Measurements from ENCODE around the gene PTPN2. TPM values are rescaled to one million over a fixed set of nuclear protein-coding genes. Genes with fewer than 3 reads are reported as not detected.
A peak's percentile ranks its signal among the peaks of the same experiment; 100 is the strongest.
"Not testable (repeated sequence)": the region's sequence is repeated elsewhere in the genome, so short reads cannot be mapped to it uniquely, and the experiment has no call there.

The PTPN2 gene
- total and polyA plus RNA-seq, 3 experiments from 2014 or later = 52.6 to 91.9 (median 60.3) TPM

GRCh38 chr18:12880541-12880910 is 3.5 kb downstream of the PTPN2 start:
- CTCF ChIA-PET = interaction anchor here (1.5 kb wide), 1 partner anchor 55 kb away, joined by 4 read pairs; no protein-coding TSS in a partner anchor
- peaks cover 57% of the 10 kb centered on the region for H3K4me1 ChIP-seq (ENCODE audit: insufficient read depth, low read length)
- Mint-ChIP-seq H3K27me3 (peaks cover 0 to 7% of the 10 kb centered on the region in 2 donors), H3K27ac (peak overlapping the region; percentile 12 to 86 (median 68)), H3K9me3 (peaks cover 0 to 2% (median 0%) of the 10 kb centered on the region in 5 donors), H3K4me1 (peaks cover 67 to 86% (median 79%) of the 10 kb centered on the region in 3 donors), H3K36me3 (peaks cover 0 to 17% (median 5%) of the 10 kb centered on the region in 3 donors), H3K4me3 (peak overlapping the region; percentile 4 to 80 (median 60))
- no peak overlapping the region for H3K4me3 ChIP-seq (ENCODE audit: low read length)
- no peak overlapping the region for H3K27ac ChIP-seq (ENCODE audit: low read depth, low read length)
- DNase-seq = no peak
- H3K27me3 ChIP-seq (ENCODE audit: insufficient read depth, low read length, poor library complexity, severe bottlenecking) = no peaks in the 10 kb centered on the region
- no peaks in the 10 kb centered on the region for H3K9me3 ChIP-seq (ENCODE audit: low read length)
- POLR2A ChIA-PET = no interaction called here
- no peaks in the 10 kb centered on the region for H3K36me3 ChIP-seq (ENCODE audit: insufficient read depth, low read length)

GRCh38 chr18:12879840-12880540 is 4.0 kb downstream of the PTPN2 start:
- H3K4me3 ChIP-seq (ENCODE audit: low read length) = no peak overlapping the region
- H3K36me3 ChIP-seq (ENCODE audit: insufficient read depth, low read length) = no peaks in the 10 kb centered on the region
- POLR2A ChIA-PET = no interaction called here
- H3K27ac ChIP-seq (ENCODE audit: low read depth, low read length) = no peak overlapping the region
- CTCF ChIA-PET = interaction anchor here (1.5 kb wide), 1 partner anchor 55 kb away, joined by 4 read pairs; no protein-coding TSS in a partner anchor
- H3K27me3 ChIP-seq (ENCODE audit: insufficient read depth, low read length, poor library complexity, severe bottlenecking) = no peaks in the 10 kb centered on the region
- peaks cover 66 to 83% (median 76%) of the 10 kb centered on the region in 3 donors for H3K4me1 Mint-ChIP-seq
- no peak for DNase-seq
- peaks cover 0 to 7% of the 10 kb centered on the region in 2 donors for H3K27me3 Mint-ChIP-seq
- H3K9me3 ChIP-seq (ENCODE audit: low read length) = no peaks in the 10 kb centered on the region
- H3K4me3 Mint-ChIP-seq = peak overlapping the region; percentile 16 to 80 (median 60)
- peaks cover 0 to 18% (median 7%) of the 10 kb centered on the region in 3 donors for H3K36me3 Mint-ChIP-seq
- peaks cover 0 to 2% (median 0%) of the 10 kb centered on the region in 5 donors for H3K9me3 Mint-ChIP-seq
- peak overlapping the region; percentile 12 to 88 (median 68) for H3K27ac Mint-ChIP-seq
- H3K4me1 ChIP-seq (ENCODE audit: insufficient read depth, low read length) = peaks cover 52% of the 10 kb centered on the region

- POLR2A ChIA-PET; H3K9me3 Mint-ChIP-seq; DNase-seq; H3K36me3 ChIP-seq (ENCODE audit: insufficient read depth, low read length); H3K9me3 ChIP-seq (ENCODE audit: low read length); H3K27ac ChIP-seq (ENCODE audit: low read depth, low read length); H3K27me3 Mint-ChIP-seq; H3K4me3 Mint-ChIP-seq; H3K4me3 ChIP-seq (ENCODE audit: low read length); H3K27me3 ChIP-seq (ENCODE audit: insufficient read depth, low read length, poor library complexity, severe bottlenecking): not testable (repeated sequence)
- Mint-ChIP-seq H3K4me1 (peaks cover 35 to 57% (median 51%) of the 10 kb centered on the region in 3 donors), H3K36me3 (peaks cover 5 to 13% (median 8%) of the 10 kb centered on the region in 3 donors), H3K27ac (peak overlapping the region in 1 of 8 donors; percentile 6)
- CTCF ChIA-PET = interaction anchor here (1.0 kb wide), 1 partner anchor 60 kb away, joined by 4 read pairs; no protein-coding TSS in a partner anchor
- peaks cover 18% of the 10 kb centered on the region for H3K4me1 ChIP-seq (ENCODE audit: insufficient read depth, low read length)
Measured at GRCh38 chr18:12874992-12875391, 9.0 kb downstream of the PTPN2 start.

DNA sequence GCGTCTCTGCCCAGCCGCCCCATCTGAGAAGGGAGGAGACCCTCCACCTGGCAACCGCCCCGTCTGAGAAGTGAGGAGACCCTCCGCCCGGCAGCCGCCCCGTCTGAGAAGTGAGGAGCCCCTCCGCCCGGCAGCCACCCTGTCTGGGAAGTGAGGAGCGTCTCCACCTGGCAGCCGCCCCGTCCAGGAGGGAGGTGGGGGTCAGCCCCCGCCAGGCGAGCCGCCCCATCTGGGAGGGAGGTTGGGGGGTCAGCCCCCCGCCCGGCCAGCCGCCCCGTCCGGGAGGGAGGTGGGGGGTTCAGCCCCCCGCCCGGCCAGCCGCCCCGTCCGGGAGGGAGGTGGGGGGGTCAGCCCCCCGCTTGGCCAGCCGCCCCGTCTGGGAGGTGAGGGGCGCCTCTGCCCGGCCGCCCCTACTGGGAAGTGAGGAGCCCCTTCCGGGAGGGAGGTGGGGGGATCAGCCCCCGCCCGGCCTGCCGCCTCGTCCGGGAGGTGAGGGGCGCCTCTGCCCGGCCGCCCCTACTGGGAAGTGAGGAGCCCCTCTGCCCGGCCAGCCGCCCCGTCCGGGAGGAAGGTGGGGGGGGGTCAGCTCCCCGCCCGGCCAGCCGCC is 10.0 kb downstream of the PTPN2 start:
- H3K4me1 Mint-ChIP-seq = peaks cover 27 to 52% (median 46%) of the 10 kb centered on the region in 3 donors
- H3K27ac ChIP-seq (ENCODE audit: low read depth, low read length); H3K27me3 ChIP-seq (ENCODE audit: insufficient read depth, low read length, poor library complexity, severe bottlenecking); H3K36me3 ChIP-seq (ENCODE audit: insufficient read depth, low read length); POLR2A ChIA-PET; DNase-seq; CTCF ChIA-PET; H3K9me3 Mint-ChIP-seq; H3K4me3 Mint-ChIP-seq; H3K27me3 Mint-ChIP-seq; H3K27ac Mint-ChIP-seq; H3K4me3 ChIP-seq (ENCODE audit: low read length); H3K4me1 ChIP-seq (ENCODE audit: insufficient read depth, low read length); H3K9me3 ChIP-seq (ENCODE audit: low read length): not testable (repeated sequence)
- H3K36me3 Mint-ChIP-seq = peaks cover 5 to 13% (median 6%) of the 10 kb centered on the region in 3 donors

- DNase-seq = no peak
- Mint-ChIP-seq H3K9me3 (no peaks in the 10 kb centered on the region), H3K27ac (peak overlapping the region in 5 of 8 donors; percentile 25 to 71 (median 59)), H3K4me3 (no peak overlapping the region), H3K27me3 (no peaks in the 10 kb centered on the region), H3K4me1 (peaks cover 29 to 45% (median 44%) of the 10 kb centered on the region in 3 donors), H3K36me3 (peaks cover 5 to 13% (median 6%) of the 10 kb centered on the region in 3 donors)
- Histone ChIP-seq H3K36me3 (ENCODE audit: insufficient read depth, low read length) (no peaks in the 10 kb centered on the region), H3K9me3 (ENCODE audit: low read length) (no peaks in the 10 kb centered on the region), H3K27me3 (ENCODE audit: insufficient read depth, low read length, poor library complexity, severe bottlenecking) (no peaks in the 10 kb centered on the region), H3K4me1 (ENCODE audit: insufficient read depth, low read length) (peaks cover 6% of the 10 kb centered on the region), H3K4me3 (ENCODE audit: low read length) (no peak overlapping the region), H3K27ac (ENCODE audit: low read depth, low read length) (no peak overlapping the region)
- CTCF ChIA-PET = interaction anchor here (1.6 kb wide), 1 partner anchor 62 kb away, joined by 4 read pairs; no protein-coding TSS in a partner anchor
- POLR2A ChIA-PET = no interaction called here
Measured at GRCh38 chr18:12872408-12872807, 11.6 kb downstream of the PTPN2 start.

- no peaks in the 10 kb centered on the region for H3K27me3 Mint-ChIP-seq
- peaks cover 4 to 9% (median 5%) of the 10 kb centered on the region in 3 donors for H3K36me3 Mint-ChIP-seq
- Histone ChIP-seq H3K27me3 (ENCODE audit: insufficient read depth, low read length, poor library complexity, severe bottlenecking) (no peaks in the 10 kb centered on the region), H3K4me1 (ENCODE audit: insufficient read depth, low read length) (no peaks in the 10 kb centered on the region), H3K36me3 (ENCODE audit: insufficient read depth, low read length) (no peaks in the 10 kb centered on the region), H3K9me3 (ENCODE audit: low read length) (no peaks in the 10 kb centered on the region), H3K4me3 (ENCODE audit: low read length) (no peak overlapping the region), H3K27ac (ENCODE audit: low read depth, low read length) (no peak overlapping the region)
- H3K27ac Mint-ChIP-seq = no peak overlapping the region
- ChIA-PET CTCF (interaction anchor here (1.2 to 1.5 kb wide), 2 partner anchors 24 to 25 kb away, joined by 3 to 4 read pairs; no protein-coding TSS in a partner anchor), POLR2A (no interaction called here)
- H3K9me3 Mint-ChIP-seq = no peaks in the 10 kb centered on the region
- no peak for DNase-seq
- peaks cover 22 to 49% (median 40%) of the 10 kb centered on the region in 3 donors for H3K4me1 Mint-ChIP-seq
- no peak overlapping the region for H3K4me3 Mint-ChIP-seq
Measured at GRCh38 chr18:12868576-12868975, 15.5 kb downstream of the PTPN2 start.

GRCh38 chr18:12867441-12868123 is 16.5 kb downstream of the PTPN2 start:
- H3K27me3 Mint-ChIP-seq = no peaks in the 10 kb centered on the region
- no peaks in the 10 kb centered on the region for H3K4me1 ChIP-seq (ENCODE audit: insufficient read depth, low read length)
- H3K9me3 Mint-ChIP-seq = no peaks in the 10 kb centered on the region
- CTCF ChIA-PET = interaction anchor here (1.8 kb wide), 1 partner anchor 67 kb away, joined by 4 read pairs; no protein-coding TSS in a partner anchor
- no peak overlapping the region for H3K4me3 Mint-ChIP-seq
- peaks cover 30 to 57% (median 48%) of the 10 kb centered on the region in 3 donors for H3K4me1 Mint-ChIP-seq
- no peak overlapping the region for H3K4me3 ChIP-seq (ENCODE audit: low read length)
- H3K36me3 Mint-ChIP-seq = peaks cover 3 to 8% (median 4%) of the 10 kb centered on the region in 3 donors
- no peak for DNase-seq
- H3K36me3 ChIP-seq (ENCODE audit: insufficient read depth, low read length) = no peaks in the 10 kb centered on the region
- H3K9me3 ChIP-seq (ENCODE audit: low read length) = no peaks in the 10 kb centered on the region
- H3K27ac ChIP-seq (ENCODE audit: low read depth, low read length) = no peak overlapping the region
- peak overlapping the region in 3 of 8 donors; percentile 48 to 77 (median 61) for H3K27ac Mint-ChIP-seq
- no peaks in the 10 kb centered on the region for H3K27me3 ChIP-seq (ENCODE audit: insufficient read depth, low read length, poor library complexity, severe bottlenecking)
- POLR2A ChIA-PET = no interaction called here

All from CD8-positive, alpha-beta memory T cell (primary cell).